Thyroid gland (tissue), 4 donors: ENCODE data around the gene TOB2.

Source experiments
- CTCF ChIP-seq, 6 experiments: fragments of 200-600 bp in 3 of 6; fragments of 450-650 bp in 3 of 6; sonication (generic) in 3 of 6; IDR thresholded peaks; one replicate each; pipeline ENCODE4 v1.5.1; 2016 to 2019; ENCODE audit warnings: antibody characterized with exemption in 6 of 6, mild to moderate bottlenecking in 2 of 6, inconsistent platforms in 1 of 6, moderate library complexity in 1 of 6
- POLR2A ChIP-seq, 2 donors: fragments of 450-650 bp; IDR thresholded peaks; one replicate each; pipeline ENCODE4 v1.6.1; 2017; ENCODE audit warnings: antibody characterized with exemption in 2 of 2, mild to moderate bottlenecking in 2 of 2, moderate library complexity in 1 of 2

- TF ChIP-seq CTCF (IDR thresholded peaks at IDR 0.05): no peak
- no peak for TF ChIP-seq POLR2A (IDR thresholded peaks at IDR 0.05)
Observed at GRCh38 chr22:41436322-41437113, 10.1 kb downstream of the TOB2 start.
